Neural progenitor cell (in vitro differentiated cells): ENCODE measurements around the gene FALEC.

ENCODE experiments used
- EZH2phosphoT487 ChIP-seq: fragments of 200-600 bp; sonication (generic); IDR thresholded peaks from 2 replicates; pipeline ENCODE4 v1.6.1; 2017; ENCODE audit warnings: antibody characterized with exemption
- TF ChIP-seq, protein P1 (sequence below): fragments of 200-600 bp; sonication (generic); IDR thresholded peaks from 2 replicates; pipeline ENCODE4 v1.5.1; 2017; ENCODE audit warnings: antibody characterized with exemption, mild to moderate bottlenecking

DNA sequence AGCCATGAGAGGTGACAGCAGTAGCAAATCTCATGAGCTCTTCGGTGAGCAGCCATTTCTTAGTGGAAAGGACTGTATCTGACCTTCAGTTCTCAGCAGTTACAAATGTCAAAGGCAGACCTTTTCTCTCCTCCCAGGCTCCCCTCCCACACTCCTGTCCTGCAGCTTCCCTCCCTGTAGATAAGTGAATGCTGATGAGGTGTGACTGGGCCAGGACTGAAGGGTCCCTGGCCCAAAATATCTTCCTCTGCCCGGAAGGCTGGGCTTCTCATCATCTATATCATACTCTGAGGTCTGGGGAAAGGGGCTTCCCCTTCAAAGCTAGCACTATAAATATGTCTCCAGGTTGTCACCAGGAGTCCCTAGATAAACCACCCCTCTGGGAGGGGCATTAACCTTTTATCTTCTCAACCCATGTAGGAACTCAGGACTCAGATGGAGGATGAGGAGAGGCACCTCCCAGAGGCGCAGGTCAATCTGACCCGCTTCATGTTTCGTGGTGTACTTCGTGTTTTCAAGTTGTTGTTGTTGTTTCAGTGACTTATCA is 30.0 kb downstream of the FALEC start:
- TF ChIP-seq, protein P1, sequence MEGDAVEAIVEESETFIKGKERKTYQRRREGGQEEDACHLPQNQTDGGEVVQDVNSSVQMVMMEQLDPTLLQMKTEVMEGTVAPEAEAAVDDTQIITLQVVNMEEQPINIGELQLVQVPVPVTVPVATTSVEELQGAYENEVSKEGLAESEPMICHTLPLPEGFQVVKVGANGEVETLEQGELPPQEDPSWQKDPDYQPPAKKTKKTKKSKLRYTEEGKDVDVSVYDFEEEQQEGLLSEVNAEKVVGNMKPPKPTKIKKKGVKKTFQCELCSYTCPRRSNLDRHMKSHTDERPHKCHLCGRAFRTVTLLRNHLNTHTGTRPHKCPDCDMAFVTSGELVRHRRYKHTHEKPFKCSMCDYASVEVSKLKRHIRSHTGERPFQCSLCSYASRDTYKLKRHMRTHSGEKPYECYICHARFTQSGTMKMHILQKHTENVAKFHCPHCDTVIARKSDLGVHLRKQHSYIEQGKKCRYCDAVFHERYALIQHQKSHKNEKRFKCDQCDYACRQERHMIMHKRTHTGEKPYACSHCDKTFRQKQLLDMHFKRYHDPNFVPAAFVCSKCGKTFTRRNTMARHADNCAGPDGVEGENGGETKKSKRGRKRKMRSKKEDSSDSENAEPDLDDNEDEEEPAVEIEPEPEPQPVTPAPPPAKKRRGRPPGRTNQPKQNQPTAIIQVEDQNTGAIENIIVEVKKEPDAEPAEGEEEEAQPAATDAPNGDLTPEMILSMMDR = no peak
- TF ChIP-seq EZH2phosphoT487 = no peak
